SK-N-SH (cell line): ENCODE results near the gene ADAMTS10. TPM values are rescaled to one million over a fixed set of nuclear protein-coding genes. Genes with fewer than 3 reads are reported as not detected.
"Not testable (repeated sequence)": the region's sequence is repeated elsewhere in the genome, so short reads cannot be mapped to it uniquely, and the experiment has no call there.

Source experiments
- CTCF ChIA-PET: fragments of 300-600, 350-600 bp; formaldehyde crosslinking; extraction: SDS; loops from one replicate; lab custom pipeline; 2021; lab: Yijun Ruan, JAX
- POLR2A ChIA-PET: fragments of 350-600 bp; sonication (Branson Sonifier 250); formaldehyde crosslinking; extraction: SDS; loops from one replicate; lab custom pipeline; 2020; ENCODE audit warnings: antibody characterized with exemption, inconsistent platforms; lab: Yijun Ruan, JAX
- DNase-seq: peaks from one replicate; pipeline ENCODE4 v3.0.0; 2012
- H2AFZ ChIP-seq: fragments of 200-600 bp; sonication (generic); 2 replicates; pipeline ENCODE4 v1.8.1; 2016; ENCODE audit warnings: antibody characterized with exemption, mild to moderate bottlenecking, low read depth
- H3F3A ChIP-seq: fragments of 200-600 bp; sonication (generic); replicated peaks from 2 replicates; pipeline ENCODE3; 2016; ENCODE audit warnings: antibody characterized with exemption, mild to moderate bottlenecking; ENCODE audit not compliant: insufficient read depth
- H3K27ac ChIP-seq, 2 experiments: fragments of 200-500 bp in 1 of 2; fragments of 200-600 bp in 1 of 2; sonication (Bioruptor generic) in 1 of 2; sonication (generic), shearing (Covaris generic) in 1 of 2; 2 replicates each; pipeline versions ENCODE4 v1.5.1 to v1.6.1; 2014 to 2016; ENCODE audit warnings: low read depth in 2 of 2, inconsistent platforms in 1 of 2, low read length in 1 of 2, mild to moderate bottlenecking in 1 of 2, mixed read lengths in 1 of 2
- H3K27me3 ChIP-seq: fragments of 200-600 bp; sonication (generic), shearing (Covaris generic); 2 replicates; pipeline ENCODE4 v1.6.1; 2016; ENCODE audit warnings: mixed run types; ENCODE audit not compliant: insufficient read depth
- H3K36me3 ChIP-seq, 2 experiments: fragments of 200-500 bp in 1 of 2; fragments of 200-600 bp in 1 of 2; sonication (Bioruptor generic) in 1 of 2; sonication (generic) in 1 of 2; replicated peaks in 1 of 2; 2 replicates each; pipeline versions ENCODE3 to v1.5.1; 2014 to 2016; ENCODE audit warnings: low read length in 1 of 2, mild to moderate bottlenecking in 1 of 2; ENCODE audit not compliant: insufficient read depth in 2 of 2, control insufficient read depth in 1 of 2
- H3K4me1 ChIP-seq, 2 experiments: fragments of 200-500 bp in 1 of 2; fragments of 200-600 bp in 1 of 2; sonication (Bioruptor generic) in 1 of 2; sonication (generic), shearing (Covaris generic) in 1 of 2; 2 replicates each; pipeline versions ENCODE4 v1.5.1 to v1.6.1; 2014 to 2016; ENCODE audit warnings: low read depth in 1 of 2, low read length in 1 of 2, mixed run types in 1 of 2; ENCODE audit not compliant: insufficient read depth in 2 of 2, control insufficient read depth in 1 of 2
- H3K4me2 ChIP-seq: fragments of 200-600 bp; sonication (generic), shearing (Covaris generic); 2 replicates; pipeline ENCODE4 v1.6.1; 2017; ENCODE audit warnings: mixed run types
- H3K4me3 ChIP-seq, 2 experiments: fragments of 200-500 bp in 1 of 2; fragments of 200-600 bp in 1 of 2; sonication (Bioruptor generic) in 1 of 2; sonication (generic), shearing (Covaris generic) in 1 of 2; 2 replicates each; pipeline versions ENCODE4 v1.5.1 to v1.8.1; 2014 to 2016; ENCODE audit warnings: low read depth in 2 of 2, inconsistent platforms in 1 of 2, low read length in 1 of 2, mild to moderate bottlenecking in 1 of 2, mixed read lengths in 1 of 2, moderate library complexity in 1 of 2
- H3K79me2 ChIP-seq: fragments of 200-600 bp; sonication (generic); 2 replicates; pipeline ENCODE4 v1.8.1; 2017; ENCODE audit warnings: mild to moderate bottlenecking; ENCODE audit not compliant: insufficient read depth
- H3K9ac ChIP-seq: fragments of 200-600 bp; sonication (generic); 2 replicates; pipeline ENCODE4 v1.6.1; 2017; ENCODE audit warnings: mixed run types
- H3K9me2 ChIP-seq: fragments of 200-600 bp; sonication (generic); 2 replicates; pipeline ENCODE4 v1.6.1; 2017; ENCODE audit warnings: mixed run types
- H3K9me3 ChIP-seq: fragments of 200-600 bp; sonication (generic); 2 replicates; pipeline ENCODE4 v1.6.1; 2017; ENCODE audit warnings: mixed run types, mild to moderate bottlenecking, moderate library complexity
- H4K20me1 ChIP-seq: fragments of 200-600 bp; sonication (generic); 2 replicates; pipeline ENCODE4 v1.6.1; 2017; ENCODE audit warnings: mild to moderate bottlenecking, mixed run types; ENCODE audit not compliant: insufficient read depth
- CTCF ChIP-seq: fragments of 200-600 bp; sonication (generic); IDR thresholded peaks from 2 replicates; pipeline ENCODE4 v1.6.1; 2017; ENCODE audit warnings: antibody characterized with exemption, mild to moderate bottlenecking, moderate library complexity
- EZH2phosphoT487 ChIP-seq: fragments of 200-600 bp; sonication (generic); IDR thresholded peaks from 2 replicates; pipeline ENCODE4 v1.6.1; 2017; ENCODE audit warnings: low read depth, mixed run types, mild to moderate bottlenecking, antibody characterized with exemption, moderate library complexity, borderline replicate concordance
- GABPA ChIP-seq: IDR thresholded peaks from 2 replicates; pipeline ENCODE4 v1.4.0; 2012; ENCODE audit warnings: low read depth, mild to moderate bottlenecking
- MXI1 ChIP-seq: IDR thresholded peaks from 2 replicates; pipeline ENCODE4 v1.6.1; 2012; ENCODE audit warnings: mild to moderate bottlenecking, low read depth, low read length, improper control_type of control experiment
- NFIC ChIP-seq: IDR thresholded peaks from 2 replicates; pipeline ENCODE4 v1.4.0; 2012; ENCODE audit warnings: borderline replicate concordance
- RAD21 ChIP-seq: IDR thresholded peaks from 2 replicates; pipeline ENCODE4 v1.6.1; 2012; ENCODE audit warnings: mild to moderate bottlenecking, low read length
- RCOR1 ChIP-seq: fragments of 150-350 bp; IDR thresholded peaks from 2 replicates; pipeline ENCODE4 v1.6.1; 2017; ENCODE audit warnings: antibody characterized with exemption, low read length
- TCF12 ChIP-seq: IDR thresholded peaks from 2 replicates; pipeline ENCODE4 v1.4.0; 2012
- TEAD4 ChIP-seq: IDR thresholded peaks from 2 replicates; pipeline ENCODE4 v1.4.0; 2012; ENCODE audit warnings: mild to moderate bottlenecking, borderline replicate concordance; ENCODE audit not compliant: insufficient read depth
- USF1 ChIP-seq: IDR thresholded peaks from 2 replicates; pipeline ENCODE4 v1.4.0; 2012; ENCODE audit warnings: low read depth, borderline replicate concordance
- YY1 ChIP-seq: IDR thresholded peaks from 2 replicates; pipeline ENCODE4 v1.4.0; 2012; ENCODE audit warnings: low read depth, mild to moderate bottlenecking
- WGBS: methylation state at CpG from one replicate; pipeline ENCODE4 v1.1.6; 2017; ENCODE audit warnings: low lambda C conversion rate; 5-methylcytosine and 5-hydroxymethylcytosine counted together
- polyA plus RNA-seq, 3 experiments: library from polyadenylated mRNA; depleted of rRNA; stranded (reverse); fragments of >200 nt; gene quantifications; 2 replicates each; pipeline ENCODE4 v1.2.3, GENCODE V29; 2012
- TF ChIP-seq, protein P1 (sequence below): IDR thresholded peaks from 2 replicates; pipeline ENCODE4; 2012

Gene ADAMTS10
- polyA plus RNA-seq, 1 of the 3 experiments (the other 2 are of a cell fraction): 3.6 TPM

- Histone ChIP-seq H3F3A (peaks cover 14% of the 10 kb centered on the region), H3K4me2 (peak overlapping the region; percentile 59; the same call in 1 of the 2 replicates), H3K4me3 (no peak overlapping the region), H3K79me2 (no peaks in the 10 kb centered on the region), H3K27ac (no peak overlapping the region), H2AFZ (peak overlapping the region; percentile 51; the same call in 1 of the 2 replicates), H3K9ac (no peak overlapping the region), H3K9me2 (no peaks in the 10 kb centered on the region), H3K36me3 (no peaks in the 10 kb centered on the region), H4K20me1 (no peaks in the 10 kb centered on the region), H3K27me3 (no peaks in the 10 kb centered on the region; the same call in 1 of the 2 replicates), H3K9me3 (no peaks in the 10 kb centered on the region), H3K4me1 (no peaks in the 10 kb centered on the region; a peak in 1 of 4 replicates)
- WGBS: 3% methylated on average over 8 of the region's 10 CpGs
- TF ChIP-seq NFIC (0 out of 2 replicates have a peak, but pooled peaks have one; percentile 4), RAD21 (no peak)
- TF ChIP-seq, protein P1, sequence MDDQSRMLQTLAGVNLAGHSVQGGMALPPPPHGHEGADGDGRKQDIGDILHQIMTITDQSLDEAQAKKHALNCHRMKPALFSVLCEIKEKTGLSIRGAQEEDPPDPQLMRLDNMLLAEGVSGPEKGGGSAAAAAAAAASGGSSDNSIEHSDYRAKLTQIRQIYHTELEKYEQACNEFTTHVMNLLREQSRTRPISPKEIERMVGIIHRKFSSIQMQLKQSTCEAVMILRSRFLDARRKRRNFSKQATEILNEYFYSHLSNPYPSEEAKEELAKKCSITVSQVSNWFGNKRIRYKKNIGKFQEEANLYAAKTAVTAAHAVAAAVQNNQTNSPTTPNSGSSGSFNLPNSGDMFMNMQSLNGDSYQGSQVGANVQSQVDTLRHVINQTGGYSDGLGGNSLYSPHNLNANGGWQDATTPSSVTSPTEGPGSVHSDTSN: peak; percentile 55
- no peak for DNase-seq
- POLR2A ChIA-PET: no interaction called here
- CTCF ChIA-PET: interaction anchor here (1.0 kb wide), 2 partner anchors 11 to 40 kb away, joined by 4 read pairs; no protein-coding TSS in a partner anchor
These were observed 35.0 kb downstream of the ADAMTS10 start for GRCh38 chr19:8575467-8575997.

DNA sequence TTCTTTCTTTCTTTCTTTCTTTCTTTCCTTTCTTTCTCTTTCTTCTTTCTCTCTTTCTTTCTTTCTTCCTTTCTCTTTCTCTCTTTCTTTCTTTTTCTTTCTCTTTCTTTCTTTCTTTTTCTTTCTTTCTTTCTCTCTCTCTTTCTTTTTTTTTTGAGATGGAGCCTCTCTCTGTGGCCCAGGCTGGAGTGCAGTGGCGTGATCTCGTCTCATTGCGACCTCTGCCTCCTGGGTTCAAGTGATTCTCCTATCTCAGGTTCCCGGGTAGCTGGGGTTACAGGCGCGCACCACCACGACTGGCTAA is 35.9 kb downstream of the ADAMTS10 start:
- DNase-seq, H3K4me3 ChIP-seq, H3K9me3 ChIP-seq, H3K79me2 ChIP-seq, H3K27me3 ChIP-seq, POLR2A ChIA-PET, H3K4me1 ChIP-seq, H3K4me2 ChIP-seq, H2AFZ ChIP-seq, H3K9me2 ChIP-seq, H3K9ac ChIP-seq, H3K27ac ChIP-seq, H4K20me1 ChIP-seq, H3K36me3 ChIP-seq: not testable (repeated sequence)
- WGBS: 74% methylated on average over 7 of the region's 7 CpGs
- peaks cover 14% of the 10 kb centered on the region for H3F3A ChIP-seq
- CTCF ChIA-PET: interaction anchor here (0.9 kb wide), 1 partner anchor 48 kb away, joined by 3 read pairs; no protein-coding TSS in a partner anchor

- 53% methylated on average over 7 of the region's 7 CpGs for WGBS
These were observed 37.2 kb downstream of the ADAMTS10 start for GRCh38 chr19:8573316-8573715.

More at GRCh38 chr19:8573316-8573715, 37.2 kb downstream of the ADAMTS10 start:
- Histone ChIP-seq H3K9ac (no peak overlapping the region), H3F3A (peaks cover 5% of the 10 kb centered on the region), H3K4me3 (no peak overlapping the region), H4K20me1 (no peaks in the 10 kb centered on the region), H3K9me3 (no peaks in the 10 kb centered on the region), H3K4me1 (peaks cover 0 to 4% of the 10 kb centered on the region in 2 experiments; a peak in 1 of 4 replicates), H3K27ac (no peak overlapping the region), H3K27me3 (no peaks in the 10 kb centered on the region; the same call in 1 of the 2 replicates), H3K36me3 (no peaks in the 10 kb centered on the region), H3K4me2 (no peak overlapping the region), H3K79me2 (no peaks in the 10 kb centered on the region), H2AFZ (no peak overlapping the region), H3K9me2 (no peaks in the 10 kb centered on the region)
- TF ChIP-seq USF1 (no peak), RCOR1 (no peak), CTCF (no peak), TEAD4 (no peak), MXI1 (no peak), YY1 (no peak), EZH2phosphoT487 (no peak), GABPA (no peak), TCF12 (no peak)
- ChIA-PET POLR2A (no interaction called here), CTCF (no interaction called here)
- DNase-seq: no peak
